ENCODE measurements around the gene ZNF143. TPM values are rescaled to one million over a fixed set of nuclear protein-coding genes. Genes with fewer than 3 reads are reported as not detected.
"Not testable (repeated sequence)": the region's sequence is repeated elsewhere in the genome, so short reads cannot be mapped to it uniquely, and the experiment has no call there.

Gene ZNF143
- total RNA-seq, 2 experiments from 2014 or later: 26.5 to 33.7 TPM

DNA sequence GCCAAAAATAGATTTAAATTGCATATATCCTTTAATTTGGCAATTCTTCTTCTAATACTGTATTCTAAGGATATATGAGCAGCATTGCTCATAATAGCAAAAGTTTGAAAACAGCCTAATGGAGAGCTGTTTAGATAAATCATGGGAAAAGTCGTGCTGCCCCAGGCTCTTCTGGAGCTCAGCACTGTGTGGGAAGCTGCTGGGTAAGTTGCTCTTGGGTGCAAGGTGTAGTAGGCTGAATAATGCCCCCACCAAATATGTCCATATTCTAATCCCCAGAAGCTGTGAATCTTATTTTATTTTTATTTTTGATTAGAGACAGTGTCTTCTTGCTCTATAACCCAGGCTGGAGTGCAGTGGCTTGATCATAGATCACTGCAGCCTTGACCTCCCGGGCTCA, 77.7 kb downstream of the ZNF143 start:
- no peak overlapping the region for H3K4me3 Mint-ChIP-seq

DNA sequence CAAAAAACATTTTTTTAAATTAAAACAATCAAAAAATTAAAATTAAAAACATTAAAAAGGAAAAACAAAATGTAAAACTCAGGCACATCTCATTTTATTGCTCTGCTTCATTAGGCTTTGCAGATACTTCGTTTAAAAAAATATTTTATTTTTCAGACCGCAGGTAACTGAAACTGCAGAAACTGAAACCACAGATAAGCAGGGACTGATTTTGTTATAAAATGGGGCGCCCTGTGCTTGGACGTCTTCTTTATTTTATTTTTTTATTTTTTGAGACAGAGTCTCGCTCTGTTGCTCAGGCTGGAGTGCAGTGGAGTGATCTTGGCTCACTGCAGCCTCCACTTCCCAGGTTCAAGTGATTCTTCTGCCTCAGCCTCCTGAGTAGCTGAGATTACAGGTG, 88.4 kb downstream of the ZNF143 start:
- peaks cover 11% of the 10 kb centered on the region for H3K36me3 Mint-ChIP-seq (ENCODE audit: low read depth)
- H3K27me3 Mint-ChIP-seq; H3K9me3 Mint-ChIP-seq; intact Hi-C loops (cut with micrococcal nuclease); H3K4me3 Mint-ChIP-seq; H3K27ac Mint-ChIP-seq; H3K4me1 Mint-ChIP-seq (ENCODE audit: low read depth); ATAC-seq; DNase-seq; POLR2A ChIA-PET: not testable (repeated sequence)
- CTCF ChIA-PET: interaction anchor here (6.1 kb wide), 1 partner anchor 15 kb away, joined by 36 read pairs; no protein-coding TSS in a partner anchor

More for the DNA sequence above, 77.7 kb downstream of the ZNF143 start:
- intact Hi-C loops (cut with micrococcal nuclease): loop anchor here (5.0 kb wide), 1 partner anchor 209 kb away; no protein-coding TSS in a partner anchor
- Mint-ChIP-seq H3K27me3 (no peaks in the 10 kb centered on the region), H3K4me1 (ENCODE audit: low read depth) (no peaks in the 10 kb centered on the region), H3K9me3 (no peaks in the 10 kb centered on the region), H3K36me3 (ENCODE audit: low read depth) (peaks cover 1% of the 10 kb centered on the region), H3K27ac (no peak overlapping the region)
- no peak for ATAC-seq
- ChIA-PET CTCF (interaction anchor here (0.5 to 2.4 kb wide), 5 partner anchors 31 to 772 kb away, joined by 3 to 9 read pairs (median 5); no protein-coding TSS in a partner anchor), POLR2A (no interaction called here)
- no peak for DNase-seq
- TF ChIP-seq, protein P1, sequence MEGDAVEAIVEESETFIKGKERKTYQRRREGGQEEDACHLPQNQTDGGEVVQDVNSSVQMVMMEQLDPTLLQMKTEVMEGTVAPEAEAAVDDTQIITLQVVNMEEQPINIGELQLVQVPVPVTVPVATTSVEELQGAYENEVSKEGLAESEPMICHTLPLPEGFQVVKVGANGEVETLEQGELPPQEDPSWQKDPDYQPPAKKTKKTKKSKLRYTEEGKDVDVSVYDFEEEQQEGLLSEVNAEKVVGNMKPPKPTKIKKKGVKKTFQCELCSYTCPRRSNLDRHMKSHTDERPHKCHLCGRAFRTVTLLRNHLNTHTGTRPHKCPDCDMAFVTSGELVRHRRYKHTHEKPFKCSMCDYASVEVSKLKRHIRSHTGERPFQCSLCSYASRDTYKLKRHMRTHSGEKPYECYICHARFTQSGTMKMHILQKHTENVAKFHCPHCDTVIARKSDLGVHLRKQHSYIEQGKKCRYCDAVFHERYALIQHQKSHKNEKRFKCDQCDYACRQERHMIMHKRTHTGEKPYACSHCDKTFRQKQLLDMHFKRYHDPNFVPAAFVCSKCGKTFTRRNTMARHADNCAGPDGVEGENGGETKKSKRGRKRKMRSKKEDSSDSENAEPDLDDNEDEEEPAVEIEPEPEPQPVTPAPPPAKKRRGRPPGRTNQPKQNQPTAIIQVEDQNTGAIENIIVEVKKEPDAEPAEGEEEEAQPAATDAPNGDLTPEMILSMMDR (IDR thresholded peaks at IDR 0.05): no peak

DNA sequence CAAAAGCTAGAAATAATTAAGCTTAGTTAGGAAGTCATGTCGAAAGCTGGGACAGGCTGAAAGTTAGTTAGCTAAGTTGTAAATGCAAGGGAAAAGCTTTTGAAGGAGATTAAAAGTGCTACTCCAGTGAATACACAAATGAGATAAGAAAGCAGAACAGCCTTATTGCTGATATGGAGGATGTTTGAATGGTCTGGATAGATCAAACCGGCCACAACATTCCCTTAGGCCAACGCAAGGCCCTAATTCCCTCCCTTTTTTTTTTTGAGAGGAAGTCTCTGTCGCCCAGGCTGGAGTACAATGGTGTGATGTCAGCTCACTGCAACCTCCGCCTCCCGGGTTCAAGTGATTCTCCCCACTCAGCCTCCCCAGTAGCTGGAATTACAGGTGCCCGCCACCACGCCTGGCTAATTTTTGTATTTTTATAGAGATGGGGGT, 89.4 kb downstream of the ZNF143 start:
- H3K4me1 Mint-ChIP-seq (ENCODE audit: low read depth): no peaks in the 10 kb centered on the region
- POLR2A ChIA-PET: interaction anchor here (1.7 kb wide), 1 partner anchor 24 kb away, joined by 3 read pairs; the partner anchor contains the start of gene WEE1
- H3K27me3 Mint-ChIP-seq: no peaks in the 10 kb centered on the region
- H3K4me3 Mint-ChIP-seq: no peak overlapping the region
- peaks cover 6% of the 10 kb centered on the region for H3K36me3 Mint-ChIP-seq (ENCODE audit: low read depth)
- TF ChIP-seq, protein P1 (IDR thresholded peaks at IDR 0.05): no peak
- no peaks in the 10 kb centered on the region for H3K9me3 Mint-ChIP-seq
- DNase-seq: no peak
- intact Hi-C loops (cut with micrococcal nuclease): no loop called here
- no peak overlapping the region for H3K27ac Mint-ChIP-seq
- ATAC-seq: no peak
- CTCF ChIA-PET: interaction anchor here (6.1 kb wide), 1 partner anchor 16 kb away, joined by 36 read pairs; no protein-coding TSS in a partner anchor

DNA sequence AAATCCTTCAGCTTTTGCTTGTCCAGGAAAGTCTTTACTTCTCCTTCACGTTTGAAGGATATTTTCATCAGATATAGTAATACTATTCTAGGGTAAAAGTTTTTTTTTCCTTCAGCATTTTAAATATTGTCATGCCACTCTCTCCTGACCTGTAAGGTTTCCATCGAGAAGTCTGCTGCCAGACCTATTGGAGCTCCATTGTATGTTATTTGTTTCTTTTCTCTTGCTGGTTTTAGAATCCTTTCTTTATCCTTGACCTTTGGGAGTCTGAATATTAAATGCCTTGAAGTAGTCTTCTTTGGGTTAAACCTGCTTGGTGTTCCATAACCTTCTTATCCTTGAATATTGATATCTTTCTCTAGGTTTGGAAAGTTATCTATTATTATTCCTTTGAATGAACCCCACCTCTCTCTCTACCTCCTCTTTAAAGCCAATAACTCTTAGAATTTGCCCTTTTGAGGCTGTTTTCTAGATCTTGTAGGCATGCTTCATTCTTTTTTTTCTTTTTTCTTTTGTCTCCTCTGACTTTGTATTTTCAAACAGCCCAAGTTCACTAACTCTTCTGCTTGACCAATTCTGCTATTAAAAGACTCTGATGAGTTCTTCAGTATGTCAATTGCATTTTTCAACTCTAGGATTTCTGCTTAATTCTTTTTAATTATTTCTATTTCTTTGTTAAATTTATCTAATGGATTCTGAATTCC, 100.6 kb downstream of the ZNF143 start:
- DNase-seq: no peak
- CTCF ChIA-PET: interaction anchor here (1.0 to 6.3 kb wide), 5 partner anchors 12 to 187 kb away, joined by 3 to 37 read pairs (median 3); partner anchors contain the start of gene WEE1

DNA sequence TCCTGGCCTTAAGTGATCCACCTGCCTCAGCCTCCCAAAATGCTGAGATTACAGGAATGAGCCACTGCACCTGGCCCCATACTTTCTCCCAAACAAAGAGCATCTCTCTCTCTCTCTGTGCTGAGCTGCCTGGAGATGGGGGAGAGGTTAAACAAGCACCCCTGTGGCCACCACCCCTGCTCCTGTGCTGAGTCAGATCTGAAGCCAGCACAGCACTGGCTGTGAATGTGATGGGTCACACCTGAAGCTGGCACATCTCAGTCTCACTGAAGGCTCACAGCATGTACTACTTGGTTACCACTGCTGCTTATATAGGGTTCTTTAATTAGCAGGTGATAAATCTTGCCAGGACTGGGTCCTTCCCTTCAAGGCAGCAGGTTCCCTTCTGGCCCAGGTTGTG, 101.9 kb downstream of the ZNF143 start:
- Mint-ChIP-seq H3K27me3 (no peaks in the 10 kb centered on the region), H3K4me1 (ENCODE audit: low read depth) (peaks cover 13% of the 10 kb centered on the region), H3K27ac (no peak overlapping the region), H3K4me3 (no peak overlapping the region), H3K36me3 (ENCODE audit: low read depth) (peaks cover 1% of the 10 kb centered on the region), H3K9me3 (peaks cover 6% of the 10 kb centered on the region)
- ChIA-PET CTCF (interaction anchor here (0.9 to 6.3 kb wide), 4 partner anchors 27 to 186 kb away, joined by 3 to 37 read pairs (median 4); no protein-coding TSS in a partner anchor), POLR2A (interaction anchor here (1.3 kb wide), 1 partner anchor 11 kb away, joined by 4 read pairs; the partner anchor contains the start of gene WEE1)
- ATAC-seq (no peak), DNase-seq (peak; percentile 20)
- TF ChIP-seq, protein P1 (IDR thresholded peaks at IDR 0.05): no peak
- intact Hi-C loops (cut with micrococcal nuclease): no loop called here

More for the DNA sequence above, 100.6 kb downstream of the ZNF143 start:
- TF ChIP-seq, protein P1 (IDR thresholded peaks at IDR 0.05): no peak
- Mint-ChIP-seq H3K4me3 (no peak overlapping the region), H3K9me3 (peaks cover 6% of the 10 kb centered on the region), H3K27ac (no peak overlapping the region), H3K36me3 (ENCODE audit: low read depth) (peaks cover 1% of the 10 kb centered on the region), H3K27me3 (no peaks in the 10 kb centered on the region), H3K4me1 (ENCODE audit: low read depth) (peaks cover 9% of the 10 kb centered on the region)
- intact Hi-C loops (cut with micrococcal nuclease): no loop called here
- ATAC-seq: no peak
- POLR2A ChIA-PET: interaction anchor here (1.3 kb wide), 1 partner anchor 12 kb away, joined by 4 read pairs; the partner anchor contains the start of gene WEE1

Data from activated CD8-positive, alpha-beta T cell treated with anti-CD3 and anti-CD28 coated beads for 36 hours (primary cell).